ENCODE results near the gene USP49.

DNA sequence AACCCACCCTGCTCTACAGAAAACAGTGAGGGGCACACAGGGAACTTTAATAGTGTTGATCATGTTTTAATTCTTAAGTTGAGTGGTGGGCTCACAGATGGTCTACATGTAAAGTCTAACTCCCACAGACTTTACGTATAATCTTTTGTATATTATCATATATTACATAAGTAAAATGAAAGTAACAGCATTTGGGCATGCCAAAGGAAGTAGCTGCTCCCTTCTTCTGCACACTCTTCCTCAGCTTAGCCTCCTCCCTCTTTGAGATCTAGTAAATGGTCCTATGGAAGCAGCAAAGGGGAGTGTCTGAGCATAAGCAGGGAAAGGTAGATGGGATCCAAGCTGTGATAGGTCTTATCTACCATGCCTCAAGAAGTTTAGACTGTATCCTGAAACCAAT lies 14.6 kb upstream of the USP49 start:
- TF ChIP-seq, protein P1, sequence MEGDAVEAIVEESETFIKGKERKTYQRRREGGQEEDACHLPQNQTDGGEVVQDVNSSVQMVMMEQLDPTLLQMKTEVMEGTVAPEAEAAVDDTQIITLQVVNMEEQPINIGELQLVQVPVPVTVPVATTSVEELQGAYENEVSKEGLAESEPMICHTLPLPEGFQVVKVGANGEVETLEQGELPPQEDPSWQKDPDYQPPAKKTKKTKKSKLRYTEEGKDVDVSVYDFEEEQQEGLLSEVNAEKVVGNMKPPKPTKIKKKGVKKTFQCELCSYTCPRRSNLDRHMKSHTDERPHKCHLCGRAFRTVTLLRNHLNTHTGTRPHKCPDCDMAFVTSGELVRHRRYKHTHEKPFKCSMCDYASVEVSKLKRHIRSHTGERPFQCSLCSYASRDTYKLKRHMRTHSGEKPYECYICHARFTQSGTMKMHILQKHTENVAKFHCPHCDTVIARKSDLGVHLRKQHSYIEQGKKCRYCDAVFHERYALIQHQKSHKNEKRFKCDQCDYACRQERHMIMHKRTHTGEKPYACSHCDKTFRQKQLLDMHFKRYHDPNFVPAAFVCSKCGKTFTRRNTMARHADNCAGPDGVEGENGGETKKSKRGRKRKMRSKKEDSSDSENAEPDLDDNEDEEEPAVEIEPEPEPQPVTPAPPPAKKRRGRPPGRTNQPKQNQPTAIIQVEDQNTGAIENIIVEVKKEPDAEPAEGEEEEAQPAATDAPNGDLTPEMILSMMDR (conservative IDR thresholded peaks at IDR 0.05; ENCODE audit: low read length), result no peak
- TF ChIP-seq EZH2phosphoT487 (IDR thresholded peaks at IDR 0.05; ENCODE audit: borderline replicate concordance), result no peak

All from Loucy (cell line).